ENCODE data around the gene CALHM6. TPM values are rescaled to one million over a fixed set of nuclear protein-coding genes. Genes with fewer than 3 reads are reported as not detected.

The CALHM6 gene
- total RNA-seq, 4 donors from 2014 or later: 1.6 to 9.5 (median 5.3) TPM

DNA sequence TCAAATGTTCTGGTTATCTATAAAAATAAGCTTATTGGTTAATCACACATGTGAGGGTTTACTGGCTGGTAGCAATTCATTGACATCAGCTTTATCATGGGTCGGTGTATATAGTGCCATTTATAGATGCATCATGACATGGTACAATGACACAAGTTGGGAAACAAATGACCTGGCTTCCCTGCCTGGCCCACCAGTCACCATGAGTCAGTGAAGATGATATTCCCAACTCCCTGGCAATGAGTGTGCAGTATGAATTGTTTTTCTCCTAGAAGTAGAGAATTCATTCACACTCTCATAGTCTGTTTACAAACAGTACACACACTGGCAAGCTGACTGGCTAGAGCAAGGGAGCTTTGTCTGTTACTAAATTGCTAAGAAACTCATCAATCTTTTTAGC lies 37.2 kb upstream of the CALHM6 start:
- ATAC-seq (ENCODE audit: low FRiP score) (peak; percentile 70), DNase-seq (ENCODE audit: low spot score) (no peak)
- no peak for TF ChIP-seq CTCF (IDR thresholded peaks at IDR 0.05)

DNA sequence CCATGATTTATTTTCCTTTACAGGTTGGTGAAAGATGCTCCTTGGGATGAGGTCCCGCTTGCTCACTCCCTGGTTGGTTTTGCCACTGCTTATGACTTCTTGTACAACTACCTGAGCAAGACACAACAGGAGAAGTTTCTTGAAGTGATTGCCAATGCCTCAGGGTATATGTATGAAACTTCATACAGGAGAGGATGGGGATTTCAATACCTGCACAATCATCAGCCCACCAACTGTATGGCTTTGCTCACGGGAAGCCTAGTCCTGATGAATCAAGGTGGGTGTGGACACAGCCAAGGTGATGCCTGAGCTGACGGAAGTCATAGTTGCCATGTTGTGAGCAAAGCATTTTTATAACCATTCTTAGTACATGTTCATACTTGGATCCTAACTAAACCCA lies 34.6 kb upstream of the CALHM6 start:
- ATAC-seq (ENCODE audit: low FRiP score): no peak
- no peak for TF ChIP-seq CTCF (IDR thresholded peaks at IDR 0.05)
- no peak for DNase-seq (ENCODE audit: low spot score)

GRCh38 chr6:116429111-116429510 lies 32.1 kb upstream of the CALHM6 start:
- DNase-seq (ENCODE audit: low spot score) (no peak), ATAC-seq (ENCODE audit: low FRiP score) (no peak)
- TF ChIP-seq CTCF (IDR thresholded peaks at IDR 0.05): no peak

- ATAC-seq (ENCODE audit: low FRiP score) (no peak), DNase-seq (ENCODE audit: low spot score) (no peak)
- TF ChIP-seq CTCF (IDR thresholded peaks at IDR 0.05): no peak
Observed at GRCh38 chr6:116430860-116431259, 30.3 kb upstream of the CALHM6 start.

GRCh38 chr6:116431964-116432595 lies 29.1 kb upstream of the CALHM6 start:
- ATAC-seq (ENCODE audit: low FRiP score) (no peak), DNase-seq (ENCODE audit: low spot score) (no peak)
- no peak for TF ChIP-seq CTCF (IDR thresholded peaks at IDR 0.05)

DNA sequence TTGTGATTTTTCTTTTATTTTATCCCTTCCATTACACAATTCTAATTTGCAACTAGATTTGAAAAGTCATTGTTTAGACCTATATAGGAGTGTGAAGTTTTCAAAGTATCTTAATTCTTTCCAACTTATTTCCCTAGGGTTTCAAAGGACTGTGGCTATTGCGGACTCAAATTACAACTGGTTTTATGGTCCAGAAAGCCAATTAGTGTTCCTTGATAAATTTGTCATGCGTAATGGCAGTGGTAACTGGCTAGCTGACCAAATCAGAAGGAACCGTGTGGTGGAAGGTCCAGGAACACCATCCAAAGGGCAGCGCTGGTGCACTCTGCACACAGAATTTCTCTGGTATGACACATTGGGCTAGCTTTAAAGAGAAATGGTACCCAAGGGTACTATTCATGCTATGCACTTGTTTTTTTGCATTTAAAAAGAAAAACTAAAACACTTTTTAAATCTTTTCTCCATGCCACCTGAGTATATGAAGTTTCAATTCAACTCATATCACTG lies 27.9 kb upstream of the CALHM6 start:
- no peak for TF ChIP-seq CTCF (IDR thresholded peaks at IDR 0.05)
- ATAC-seq (ENCODE audit: low FRiP score) (no peak), DNase-seq (ENCODE audit: low spot score) (no peak)

DNA sequence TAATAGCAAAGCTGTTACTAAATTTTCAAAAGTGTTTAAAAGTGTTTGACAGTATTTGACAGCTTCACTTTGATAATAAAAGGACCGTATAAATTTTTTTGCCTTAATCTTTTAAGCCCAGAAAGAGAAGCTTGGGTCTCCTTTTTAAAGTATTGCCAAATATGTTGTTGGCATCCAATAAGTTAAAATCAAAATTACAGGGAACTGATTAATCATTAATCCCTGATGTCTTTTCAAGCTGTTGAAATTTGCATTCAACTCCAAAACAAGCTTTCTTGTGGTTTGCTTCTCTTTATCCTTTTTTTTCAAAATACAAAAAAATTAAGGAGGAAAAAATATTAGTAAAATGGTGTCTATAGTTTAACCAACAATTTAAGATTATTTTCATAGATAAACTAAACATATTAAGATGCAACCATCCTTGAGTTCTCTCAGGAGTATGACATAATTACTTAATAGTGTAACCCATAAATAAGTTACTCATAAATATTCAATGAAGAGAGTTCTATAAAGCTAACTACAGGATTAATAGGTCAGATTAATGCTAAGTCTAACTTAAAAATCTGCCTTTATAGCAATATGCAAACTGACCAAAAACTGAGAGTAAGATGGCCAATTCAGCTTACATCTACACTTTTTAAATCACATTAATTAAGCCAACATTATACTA lies 27.0 kb upstream of the CALHM6 start:
- ATAC-seq (ENCODE audit: low FRiP score): no peak

More for the DNA sequence above, 27.0 kb upstream of the CALHM6 start:
- no peak for DNase-seq (ENCODE audit: low spot score)
- no peak for TF ChIP-seq CTCF (IDR thresholded peaks at IDR 0.05)

All from omental fat pad (tissue), 4 donors.